Fibroblast of skin of back (primary cell): ENCODE measurements around the gene MRGPRF. TPM values are rescaled to one million over a fixed set of nuclear protein-coding genes. Genes with fewer than 3 reads are reported as not detected.
A peak's percentile ranks its signal among the peaks of the same experiment; 100 is the strongest.

ENCODE experiments used
- DNase-seq: peaks from one replicate; pipeline ENCODE4 v3.0.0-alpha.2; 2013
- polyA plus RNA-seq, 2 experiments: library from polyadenylated mRNA; unstranded; fragments of 120-200 nt; gene quantifications; one replicate each; pipeline ENCODE4 v1.2.1, GENCODE V29; 2013; ENCODE audit not compliant: insufficient read length in 2 of 2

Gene MRGPRF
- 30.3 TPM for polyA plus RNA-seq (2013, experiment 1 of 2; ENCODE audit: insufficient read length)
- 21.9 TPM for polyA plus RNA-seq (2013, experiment 2 of 2; ENCODE audit: insufficient read length)

GRCh38 chr11:69013009-69013951 is at the start of gene MRGPRF:
MRGPRF (minus strand) TSS chr11:69013246; CDS start chr11:69009901, 3,345 bp downstream.
- DNase-seq = peak; percentile 91

GRCh38 chr11:69062169-69062855 is 49.3 kb upstream of the MRGPRF start:
- DNase-seq = no peak

GRCh38 chr11:69061713-69062053 is 48.6 kb upstream of the MRGPRF start:
- DNase-seq = no peak

GRCh38 chr11:69060806-69061712 is 48.0 kb upstream of the MRGPRF start:
- DNase-seq = no peak

- no peak for DNase-seq
Measured at GRCh38 chr11:69059985-69060384, 46.9 kb upstream of the MRGPRF start.

GRCh38 chr11:69059429-69059828 is 46.4 kb upstream of the MRGPRF start:
- no peak for DNase-seq

GRCh38 chr11:69058511-69059270 is 45.6 kb upstream of the MRGPRF start:
- DNase-seq = no peak

- DNase-seq = no peak
Measured at GRCh38 chr11:69057801-69058200, 44.8 kb upstream of the MRGPRF start.

- no peak for DNase-seq
Measured at GRCh38 chr11:69057236-69057635, 44.2 kb upstream of the MRGPRF start.

- no peak for DNase-seq
Measured at GRCh38 chr11:69055598-69056516, 42.8 kb upstream of the MRGPRF start.

- no peak for DNase-seq
Measured at GRCh38 chr11:69055212-69055586, 42.2 kb upstream of the MRGPRF start.

GRCh38 chr11:69054397-69055211 is 41.6 kb upstream of the MRGPRF start:
- DNase-seq = no peak

GRCh38 chr11:69053546-69054396 is 40.7 kb upstream of the MRGPRF start:
- DNase-seq = no peak

- no peak for DNase-seq
Measured at GRCh38 chr11:69053169-69053477, 40.1 kb upstream of the MRGPRF start.

- DNase-seq = no peak
Measured at GRCh38 chr11:69052343-69053168, 39.5 kb upstream of the MRGPRF start.

GRCh38 chr11:69051381-69052342 is 38.6 kb upstream of the MRGPRF start:
- no peak for DNase-seq
